ENCODE measurements around the gene COL7A1. TPM values are rescaled to one million over a fixed set of nuclear protein-coding genes. Genes with fewer than 3 reads are reported as not detected.

The COL7A1 gene
- polyA plus RNA-seq (2012; rRNA removed): 7.1 and 10.8 TPM in 2 replicates
- polyA plus RNA-seq (2012; cell fraction: cytosol; rRNA removed): 2.2 and 2.4 TPM in 2 replicates
- polyA plus RNA-seq (2012; cell fraction: nucleus; rRNA removed): 55.8 and 105 TPM in 2 replicates

DNA sequence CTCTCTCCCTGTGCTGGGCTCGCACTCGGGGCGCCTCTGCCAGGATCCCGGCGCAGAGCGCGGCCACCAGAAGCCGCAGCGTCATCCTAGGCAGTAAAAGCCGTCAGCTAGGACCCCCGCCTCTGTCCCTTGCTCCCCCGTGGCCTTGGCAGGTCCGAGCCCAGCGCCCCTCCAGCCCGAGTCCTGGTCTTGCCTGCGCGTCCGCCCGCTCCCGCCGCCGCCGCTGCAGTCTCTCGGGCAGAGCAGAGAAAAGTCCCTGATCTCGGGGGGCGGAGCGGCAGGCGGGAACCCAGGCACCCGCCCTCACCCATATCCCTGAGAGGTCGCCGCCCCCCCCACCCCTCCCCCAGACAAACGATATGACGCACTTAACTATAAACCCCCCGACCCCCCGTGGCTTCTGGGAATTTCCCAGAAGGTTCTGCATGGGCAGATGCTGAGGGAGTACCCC, at the start of gene COL7A1:
TSS of gene COL7A1 (minus strand) at position 255 of the 451 bp plus-strand sequence. CDS start at position 85, 170 bp downstream.
- H3K27me3 ChIP-seq (ENCODE audit: insufficient read depth): no peaks in the 10 kb centered on the region
- peaks cover 0 to 11% of the 10 kb centered on the region in 2 experiments for H3K36me3 ChIP-seq (replicated peaks in 1 of 2; ENCODE audit: control insufficient read depth in 1 of 2, insufficient read depth in 2 of 2, low read length in 1 of 2)
- H3K9me3 ChIP-seq: no peaks in the 10 kb centered on the region
- peak within 1 kb of the TSS; percentile 31 to 54; a peak in 3 of 4 replicates for H3K4me3 ChIP-seq (ENCODE audit: low read depth in 2 of 2, low read length in 1 of 2)
- peak; percentile 80 for DNase-seq
- WGBS (ENCODE audit: low lambda C conversion rate): 4% methylated on average over 11 of the region's 35 CpGs
- ChIA-PET CTCF (no interaction called here), POLR2A (interaction anchor here (0.6 kb wide), 1 partner anchor 427 kb away, joined by 3 read pairs; no protein-coding TSS in a partner anchor)
- peaks cover 41% of the 10 kb centered on the region for H3F3A ChIP-seq (replicated peaks; ENCODE audit: insufficient read depth)
- H3K79me2 ChIP-seq (ENCODE audit: insufficient read depth): peaks cover 5% of the 10 kb centered on the region; the same call in 1 of the 2 replicates
- no peak within 1 kb of the TSS for H2AFZ ChIP-seq (ENCODE audit: low read depth)
- peak within 1 kb of the TSS; percentile 82 for H3K4me2 ChIP-seq
- TF ChIP-seq ZBTB33 (IDR thresholded peaks at IDR 0.05; ENCODE audit: borderline replicate concordance, low read depth) (no peak), NFIC (IDR thresholded peaks at IDR 0.05; ENCODE audit: borderline replicate concordance) (no peak), USF2 (IDR thresholded peaks at IDR 0.05; ENCODE audit: borderline replicate concordance, low read depth, low read length) (no peak), RCOR1 (IDR thresholded peaks at IDR 0.05; ENCODE audit: low read length) (no peak), SIN3A (IDR thresholded peaks at IDR 0.05; ENCODE audit: borderline replicate concordance, low read depth, low read length) (no peak), EP300 (IDR thresholded peaks at IDR 0.05; ENCODE audit: borderline replicate concordance in 1 of 2, low read depth in 1 of 2, low read length in 1 of 2) (no peak), YY1 (IDR thresholded peaks at IDR 0.05; ENCODE audit: low read depth) (no peak), GABPA (IDR thresholded peaks at IDR 0.05; ENCODE audit: low read depth) (no peak), MEF2A (IDR thresholded peaks at IDR 0.05; ENCODE audit: borderline replicate concordance, low read depth) (no peak), CHD2 (IDR thresholded peaks at IDR 0.05; ENCODE audit: low read length, partially characterized antibody) (no peak), EZH2phosphoT487 (IDR thresholded peaks at IDR 0.05; ENCODE audit: borderline replicate concordance, low read depth) (no peak), TEAD4 (IDR thresholded peaks at IDR 0.05; ENCODE audit: borderline replicate concordance, insufficient read depth) (no peak), NRF1 (IDR thresholded peaks at IDR 0.05; ENCODE audit: low read depth, low read length) (no peak), RXRA (IDR thresholded peaks at IDR 0.05; ENCODE audit: borderline replicate concordance, low read depth) (no peak), RFX5 (IDR thresholded peaks at IDR 0.05; ENCODE audit: low read length) (no peak), GATA2 (CRISPR knock-in tag; IDR thresholded peaks at IDR 0.05) (no peak)
- TF ChIP-seq, protein P1, sequence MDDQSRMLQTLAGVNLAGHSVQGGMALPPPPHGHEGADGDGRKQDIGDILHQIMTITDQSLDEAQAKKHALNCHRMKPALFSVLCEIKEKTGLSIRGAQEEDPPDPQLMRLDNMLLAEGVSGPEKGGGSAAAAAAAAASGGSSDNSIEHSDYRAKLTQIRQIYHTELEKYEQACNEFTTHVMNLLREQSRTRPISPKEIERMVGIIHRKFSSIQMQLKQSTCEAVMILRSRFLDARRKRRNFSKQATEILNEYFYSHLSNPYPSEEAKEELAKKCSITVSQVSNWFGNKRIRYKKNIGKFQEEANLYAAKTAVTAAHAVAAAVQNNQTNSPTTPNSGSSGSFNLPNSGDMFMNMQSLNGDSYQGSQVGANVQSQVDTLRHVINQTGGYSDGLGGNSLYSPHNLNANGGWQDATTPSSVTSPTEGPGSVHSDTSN (IDR thresholded peaks at IDR 0.05): no peak
- TF ChIP-seq, protein P2, sequence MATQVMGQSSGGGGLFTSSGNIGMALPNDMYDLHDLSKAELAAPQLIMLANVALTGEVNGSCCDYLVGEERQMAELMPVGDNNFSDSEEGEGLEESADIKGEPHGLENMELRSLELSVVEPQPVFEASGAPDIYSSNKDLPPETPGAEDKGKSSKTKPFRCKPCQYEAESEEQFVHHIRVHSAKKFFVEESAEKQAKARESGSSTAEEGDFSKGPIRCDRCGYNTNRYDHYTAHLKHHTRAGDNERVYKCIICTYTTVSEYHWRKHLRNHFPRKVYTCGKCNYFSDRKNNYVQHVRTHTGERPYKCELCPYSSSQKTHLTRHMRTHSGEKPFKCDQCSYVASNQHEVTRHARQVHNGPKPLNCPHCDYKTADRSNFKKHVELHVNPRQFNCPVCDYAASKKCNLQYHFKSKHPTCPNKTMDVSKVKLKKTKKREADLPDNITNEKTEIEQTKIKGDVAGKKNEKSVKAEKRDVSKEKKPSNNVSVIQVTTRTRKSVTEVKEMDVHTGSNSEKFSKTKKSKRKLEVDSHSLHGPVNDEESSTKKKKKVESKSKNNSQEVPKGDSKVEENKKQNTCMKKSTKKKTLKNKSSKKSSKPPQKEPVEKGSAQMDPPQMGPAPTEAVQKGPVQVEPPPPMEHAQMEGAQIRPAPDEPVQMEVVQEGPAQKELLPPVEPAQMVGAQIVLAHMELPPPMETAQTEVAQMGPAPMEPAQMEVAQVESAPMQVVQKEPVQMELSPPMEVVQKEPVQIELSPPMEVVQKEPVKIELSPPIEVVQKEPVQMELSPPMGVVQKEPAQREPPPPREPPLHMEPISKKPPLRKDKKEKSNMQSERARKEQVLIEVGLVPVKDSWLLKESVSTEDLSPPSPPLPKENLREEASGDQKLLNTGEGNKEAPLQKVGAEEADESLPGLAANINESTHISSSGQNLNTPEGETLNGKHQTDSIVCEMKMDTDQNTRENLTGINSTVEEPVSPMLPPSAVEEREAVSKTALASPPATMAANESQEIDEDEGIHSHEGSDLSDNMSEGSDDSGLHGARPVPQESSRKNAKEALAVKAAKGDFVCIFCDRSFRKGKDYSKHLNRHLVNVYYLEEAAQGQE (IDR thresholded peaks at IDR 0.05; ENCODE audit: low read depth, low read length): no peak
- TF ChIP-seq, protein P3, sequence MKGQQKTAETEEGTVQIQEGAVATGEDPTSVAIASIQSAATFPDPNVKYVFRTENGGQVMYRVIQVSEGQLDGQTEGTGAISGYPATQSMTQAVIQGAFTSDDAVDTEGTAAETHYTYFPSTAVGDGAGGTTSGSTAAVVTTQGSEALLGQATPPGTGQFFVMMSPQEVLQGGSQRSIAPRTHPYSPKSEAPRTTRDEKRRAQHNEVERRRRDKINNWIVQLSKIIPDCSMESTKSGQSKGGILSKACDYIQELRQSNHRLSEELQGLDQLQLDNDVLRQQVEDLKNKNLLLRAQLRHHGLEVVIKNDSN (IDR thresholded peaks at IDR 0.05; ENCODE audit: borderline replicate concordance, low read depth): no peak
- H3K4me1 ChIP-seq (ENCODE audit: control insufficient read depth in 1 of 2, insufficient read depth in 2 of 2, low read depth in 1 of 2, low read length in 1 of 2): peaks cover 30 to 36% of the 10 kb centered on the region in 2 experiments; a peak in 3 of 4 replicates
- H3K9ac ChIP-seq: peak within 1 kb of the TSS; percentile 53
- H4K20me1 ChIP-seq (ENCODE audit: insufficient read depth): no peaks in the 10 kb centered on the region
- peak within 1 kb of the TSS in 1 of 2 experiments; percentile 96; a peak in 2 of 4 replicates for H3K27ac ChIP-seq (ENCODE audit: low read depth in 2 of 2, low read length in 1 of 2)
- no peaks in the 10 kb centered on the region for H3K9me2 ChIP-seq

All from SK-N-SH (cell line).